Ovary (tissue), 9 donors: Measurements from ENCODE around the gene SFT2D1. TPM values are rescaled to one million over a fixed set of nuclear protein-coding genes. Genes with fewer than 3 reads are reported as not detected.

Source experiments
- DNase-seq, 5 donors: peaks; one replicate each; pipeline ENCODE4 v3.0.0-alpha.2; 2019 to 2020
- H3K27ac ChIP-seq, 2 donors: fragments of 200-600 bp; one replicate each; pipeline versions ENCODE4 v1.5.1 to v1.8.0; 2019 to 2022
- H3K27me3 ChIP-seq: fragments of 200-600 bp; one replicate; pipeline ENCODE4 v1.8.0; 2022
- H3K36me3 ChIP-seq: fragments of 200-600 bp; sonication (generic); one replicate; pipeline ENCODE4 v1.5.1; 2019
- H3K4me1 ChIP-seq: one replicate; pipeline ENCODE4 v1.8.1; 2013; ENCODE audit warnings: mild to moderate bottlenecking, moderate library complexity; ENCODE audit not compliant: insufficient read depth
- H3K4me3 ChIP-seq: fragments of 200-600 bp; sonication (generic); one replicate; pipeline ENCODE4 v1.5.1; 2017
- H3K9me3 ChIP-seq, 2 donors: fragments of 200-600 bp in 1 of 2; sonication (generic) in 1 of 2; one replicate each; pipeline versions ENCODE4 v1.5.1 to v1.8.1; 2013 to 2019; ENCODE audit warnings: mild to moderate bottlenecking in 1 of 2, moderate library complexity in 1 of 2
- CTCF ChIP-seq, 3 donors: fragments of 450-650 bp in 2 of 3; fragments of 200-600 bp in 1 of 3; IDR thresholded peaks; one replicate each; pipeline versions ENCODE4 v1.5.1 to v1.8.0; 2016 to 2022; ENCODE audit warnings: antibody characterized with exemption in 3 of 3, mild to moderate bottlenecking in 1 of 3
- EP300 ChIP-seq: sonication (generic); formaldehyde crosslinking; IDR thresholded peaks from one replicate; pipeline ENCODE4 v1.6.1; 2017; ENCODE audit warnings: antibody characterized with exemption
- POLR2A ChIP-seq: fragments of 450-650 bp; IDR thresholded peaks from one replicate; pipeline ENCODE4 v1.6.1; 2017; ENCODE audit warnings: antibody characterized with exemption, mild to moderate bottlenecking, moderate library complexity
- WGBS, 3 donors: extraction: QIAGEN DNeasy Blood & Tissue Kit in 1 of 3; methylation state at CpG; one replicate each; pipeline versions ENCODE4 v1.1.5 to v1.1.7; 2013 to 2017; 5-methylcytosine and 5-hydroxymethylcytosine counted together
- intact Hi-C, 4 donors: fragments of 100-400 bp; cut with DNase I; formaldehyde crosslinking; loops; one replicate each; pipeline versions ENCODE4 v1.11.0 to v1.15.1; 2022 to 2023
- polyA plus RNA-seq, 2 donors: library from polyadenylated mRNA; stranded (reverse); fragments of 200-250 nt in 1 of 2; fragments of 350-450 nt in 1 of 2; fragmentation: Illumina TruSeq in 1 of 2; extraction: RNeasy Lipid Tissue Mini Kit (QIAGEN cat#74804) in 1 of 2; gene quantifications; one replicate each; pipeline ENCODE4 v1.2.3, GENCODE V29; 2013 to 2014
- total RNA-seq, 7 donors: library from RNA; depleted of rRNA in 2 of 7; stranded (reverse); fragments of >200 nt in 2 of 7; fragmentation: NEBNext Ultra II Directional in 3 of 7; extraction: Animal tissue kit (Norgen Biotek cat#: 25700) in 3 of 7; gene quantifications; one replicate each; pipeline versions ENCODE4 v1.1.0 to v1.2.4, GENCODE V29; 2016 to 2023
- donor health status: DM: no; HTN: no; CAD: no; lungs with moderate emphysema.
- donor health status: DM: no; HTN: no; CAD: no.
- donor health status: Bipolar disorder and iron deficiency.
- donor health status: DM: yes; HTN: yes; CAD: no.
- donor health status: DM: no; HTN: no; CAD: no.
- donor health status: DM: yes; HTN: yes; CAD: no.

Gene SFT2D1
- total and polyA plus RNA-seq, 9 donors: 25.9 to 50.3 (median 34.4) TPM

DNA sequence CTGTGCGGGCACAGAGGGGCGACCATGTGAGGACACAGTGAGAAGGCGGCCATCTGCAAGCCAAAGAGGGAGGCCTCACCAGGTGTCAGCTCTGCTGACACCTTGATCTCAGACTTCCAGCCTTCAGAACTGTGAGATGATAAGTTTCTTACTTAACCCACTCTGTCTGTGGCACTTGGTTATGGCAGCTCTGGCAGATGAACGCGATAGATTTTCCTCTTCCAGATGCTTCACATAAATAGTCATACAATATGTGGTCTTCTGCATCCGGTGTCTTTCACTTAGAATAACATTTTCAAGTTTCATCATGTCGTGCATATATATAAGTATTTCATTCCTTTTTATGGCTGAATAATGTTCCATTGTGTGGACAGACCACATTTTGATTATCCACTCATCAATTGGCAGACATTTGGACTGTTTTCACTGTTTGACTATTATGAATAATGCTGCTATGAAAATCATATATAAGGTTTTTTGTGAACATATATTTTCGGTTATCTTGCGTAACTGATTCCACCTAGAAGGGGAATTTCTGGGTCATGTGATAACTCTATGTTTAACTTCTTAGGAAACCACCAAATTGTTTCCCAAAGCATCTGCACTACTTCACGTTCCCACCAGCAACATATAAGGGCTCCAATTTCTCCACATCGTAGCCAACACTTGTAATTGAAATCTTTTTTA, 64.3 kb downstream of the SFT2D1 start:
- WGBS, 3 donors: 81 to 92% (median 91%) methylated on average over 11 of the region's 11 CpGs
- Histone ChIP-seq H3K27ac (no peak overlapping the region), H3K36me3 (no peaks in the 10 kb centered on the region), H3K9me3 (no peaks in the 10 kb centered on the region), H3K27me3 (no peaks in the 10 kb centered on the region), H3K4me3 (no peak overlapping the region), H3K4me1 (no peaks in the 10 kb centered on the region)
- intact Hi-C loops: loop anchor here in 3 of 4 donors (5.0 to 10.0 kb wide), 2 partner anchors 124 to 127 kb away; no protein-coding TSS in a partner anchor
- no peak for DNase-seq
- TF ChIP-seq CTCF (IDR thresholded peaks at IDR 0.05): no peak
- no peak for TF ChIP-seq POLR2A
- TF ChIP-seq EP300: no peak

- intact Hi-C loops: loop anchor here in 3 of 4 donors (5.0 to 10.0 kb wide), 2 partner anchors 125 to 128 kb away; no protein-coding TSS in a partner anchor
- WGBS, 3 donors: 37 to 49% (median 45%) methylated on average over 11 of the region's 11 CpGs
- Histone ChIP-seq H3K4me3 (no peak overlapping the region), H3K27ac (no peak overlapping the region), H3K9me3 (no peaks in the 10 kb centered on the region), H3K4me1 (no peaks in the 10 kb centered on the region), H3K36me3 (no peaks in the 10 kb centered on the region), H3K27me3 (no peaks in the 10 kb centered on the region)
- no peak for TF ChIP-seq POLR2A
- TF ChIP-seq EP300: no peak
- no peak for TF ChIP-seq CTCF (IDR thresholded peaks at IDR 0.05)
- no peak for DNase-seq
Measured at GRCh38 chr6:166277018-166277417, 65.3 kb downstream of the SFT2D1 start.

DNA sequence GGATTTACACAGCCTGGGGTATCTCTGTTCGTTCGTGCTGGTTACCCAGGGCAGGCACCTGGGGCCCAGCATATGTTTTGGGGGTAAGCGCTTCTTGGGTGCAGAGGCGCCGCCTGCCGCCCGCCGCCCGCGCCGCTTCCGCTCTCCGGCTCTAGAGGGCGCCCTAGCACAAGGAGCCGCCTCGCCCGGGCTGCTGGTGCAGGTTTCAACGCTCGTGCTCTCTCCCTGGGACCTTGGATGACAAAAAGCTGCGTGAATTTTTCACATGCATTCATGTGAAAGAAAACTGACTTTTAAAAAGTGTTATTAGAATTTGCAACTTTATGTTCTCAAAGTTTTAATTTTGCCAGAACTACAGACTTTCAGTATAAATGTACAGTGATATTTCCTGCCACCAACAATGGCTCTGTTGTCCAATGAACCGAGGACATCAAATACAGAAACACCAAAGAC, 66.6 kb downstream of the SFT2D1 start:
- intact Hi-C loops: loop anchor here in 3 of 4 donors (5.0 to 10.0 kb wide), 2 partner anchors 127 to 129 kb away; no protein-coding TSS in a partner anchor
- H3K36me3 ChIP-seq: no peaks in the 10 kb centered on the region
- H3K9me3 ChIP-seq: no peaks in the 10 kb centered on the region
- TF ChIP-seq CTCF (IDR thresholded peaks at IDR 0.05) (peak; percentile 48 to 50 (median 50)), POLR2A (no peak)
- DNase-seq: peak; percentile 21 to 71 (median 39)
- 2 to 5% (median 2%) methylated on average over 21 of the region's 21 CpGs for WGBS, 3 donors
- H3K4me1 ChIP-seq: no peaks in the 10 kb centered on the region
- no peak overlapping the region for H3K27ac ChIP-seq
- no peaks in the 10 kb centered on the region for H3K27me3 ChIP-seq
- H3K4me3 ChIP-seq: no peak overlapping the region

DNA sequence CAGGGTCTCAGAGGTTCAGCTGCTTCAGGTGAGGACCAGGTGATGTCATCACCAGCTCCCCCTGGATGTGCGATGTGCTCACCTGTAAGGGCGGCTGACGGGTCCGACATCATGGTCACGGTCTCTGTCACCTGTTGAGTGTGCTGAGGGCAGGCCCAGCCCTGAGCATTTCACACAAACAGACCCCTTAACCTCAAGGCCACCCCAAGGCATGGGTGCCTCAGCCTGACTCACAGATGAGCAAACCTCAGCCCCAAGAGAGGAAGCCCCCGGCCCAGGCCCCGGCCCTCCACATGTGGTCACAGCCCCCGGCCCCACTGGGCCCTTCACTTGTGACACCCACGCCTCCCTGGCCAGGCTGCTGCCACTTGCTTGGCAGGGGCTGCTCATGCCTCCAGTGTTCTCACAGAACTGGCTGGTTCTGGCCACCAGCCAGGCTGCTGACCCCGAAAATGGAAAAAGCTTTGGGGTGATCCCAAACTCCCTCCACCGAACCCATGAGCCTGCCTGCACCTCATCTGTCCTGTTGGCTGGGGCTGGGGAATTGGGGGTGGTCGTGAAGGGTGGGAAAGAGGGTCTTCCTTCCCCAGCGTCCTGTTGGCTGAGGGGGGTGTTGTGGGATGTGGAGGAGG, 67.5 kb downstream of the SFT2D1 start:
- Histone ChIP-seq H3K4me1 (no peaks in the 10 kb centered on the region), H3K27ac (no peak overlapping the region), H3K4me3 (no peak overlapping the region), H3K36me3 (no peaks in the 10 kb centered on the region), H3K27me3 (no peaks in the 10 kb centered on the region), H3K9me3 (no peaks in the 10 kb centered on the region)
- TF ChIP-seq CTCF (IDR thresholded peaks at IDR 0.05): no peak
- TF ChIP-seq EP300: no peak
- no peak for TF ChIP-seq POLR2A
- 61 to 68% (median 64%) methylated on average over 12 to 13 of the region's 13 CpGs for WGBS, 3 donors
- intact Hi-C loops: loop anchor here (5.0 to 10.0 kb wide), 3 partner anchors 127 to 132 kb away; no protein-coding TSS in a partner anchor
- no peak for DNase-seq
